SU-DHL-6 (cell line): ENCODE data around the gene FSHR.

ENCODE experiments used
- H2AFZ ChIP-seq: fragments of 200-600 bp; sonication (generic); 2 replicates; pipeline ENCODE4 v1.6.1; 2014; ENCODE audit warnings: low read depth, mild to moderate bottlenecking, moderate library complexity, mixed read lengths, antibody characterized with exemption, low read length; ENCODE audit not compliant: severe bottlenecking
- H3F3A ChIP-seq: fragments of 200-600 bp; shearing (Covaris generic); 2 replicates; pipeline ENCODE4 v1.6.0; 2016; ENCODE audit warnings: antibody characterized with exemption, mild to moderate bottlenecking; ENCODE audit not compliant: insufficient read depth
- H3K27ac ChIP-seq: fragments of 200-600 bp; sonication (generic); 2 replicates; pipeline ENCODE4 v1.5.1; 2016; ENCODE audit warnings: low read depth, mild to moderate bottlenecking, low read length, moderate library complexity, mixed read lengths
- H3K27me3 ChIP-seq: fragments of 200-600 bp; sonication (generic), shearing (Covaris generic); 2 replicates; pipeline ENCODE4 v1.6.0; 2014; ENCODE audit warnings: mild to moderate bottlenecking, low read length
- H3K36me3 ChIP-seq: fragments of 200-600 bp; sonication (generic); 2 replicates; pipeline ENCODE4 v1.6.1; 2014; ENCODE audit warnings: mild to moderate bottlenecking, low read length, mixed read lengths
- H3K4me2 ChIP-seq: fragments of 300-600, 200-600 bp; shearing (Covaris generic), sonication (generic); 2 replicates; pipeline ENCODE4 v1.6.0; 2014; ENCODE audit warnings: low read length, low read depth, mild to moderate bottlenecking; ENCODE audit not compliant: poor library complexity, severe bottlenecking
- H3K4me3 ChIP-seq: fragments of 200-600 bp; sonication (generic); 2 replicates; pipeline ENCODE4 v1.5.1; 2014; ENCODE audit warnings: antibody characterized with exemption, low read length, mild to moderate bottlenecking, mixed read lengths; ENCODE audit not compliant: insufficient read depth, poor library complexity, severe bottlenecking
- H3K79me2 ChIP-seq: fragments of 200-600 bp; sonication (generic); 2 replicates; pipeline ENCODE4 v1.6.1; 2014; ENCODE audit warnings: mild to moderate bottlenecking, low read length, moderate library complexity; ENCODE audit not compliant: insufficient read depth
- H3K9ac ChIP-seq: fragments of 200-600 bp; sonication (generic); 2 replicates; pipeline ENCODE4 v1.7.0; 2014; ENCODE audit warnings: mild to moderate bottlenecking, low read length
- H3K9me2 ChIP-seq: fragments of 200-600 bp; sonication (generic); replicated peaks from 2 replicates; pipeline ENCODE4 v1.6.1; 2014; ENCODE audit warnings: low read length; ENCODE audit not compliant: insufficient read depth
- H3K9me3 ChIP-seq: fragments of 200-600 bp; sonication (generic); 2 replicates; pipeline ENCODE4 v1.6.1; 2014; ENCODE audit warnings: low read length, mixed read lengths; ENCODE audit not compliant: insufficient read depth
- H4K20me1 ChIP-seq: fragments of 200-600 bp; sonication (generic); 2 replicates; pipeline ENCODE4 v1.6.1; 2014; ENCODE audit warnings: low read depth, mild to moderate bottlenecking, antibody characterized with exemption, low read length, moderate library complexity, mixed read lengths
- CTCF ChIP-seq: fragments of 200-600 bp; sonication (generic); IDR thresholded peaks from one replicate; pipeline ENCODE4 v1.5.1; 2017; ENCODE audit warnings: antibody characterized with exemption, mild to moderate bottlenecking, low read length, moderate library complexity; ENCODE audit not compliant: insufficient read depth, poor library complexity, severe bottlenecking
- EZH2phosphoT487 ChIP-seq: fragments of 200-600 bp; sonication (generic), shearing (Covaris generic); conservative IDR thresholded peaks from 2 replicates; pipeline ENCODE4 v1.6.1; 2018; ENCODE audit warnings: mild to moderate bottlenecking, antibody characterized with exemption, low read length, moderate library complexity, mixed read lengths

FSHR gene

GRCh38 chr2:49192036-49192435 is 37.7 kb upstream of the FSHR start:
- H3K9me2 ChIP-seq, result no peaks in the 10 kb centered on the region
- TF ChIP-seq CTCF (no peak), EZH2phosphoT487 (no peak)
- no peaks in the 10 kb centered on the region for H3K9me3 ChIP-seq
- no peaks in the 10 kb centered on the region for H3K79me2 ChIP-seq
- H3K9ac ChIP-seq, result no peak overlapping the region
- H3K4me2 ChIP-seq, result no peak overlapping the region
- no peaks in the 10 kb centered on the region for H3F3A ChIP-seq
- H3K27me3 ChIP-seq, result no peaks in the 10 kb centered on the region
- H3K4me3 ChIP-seq, result no peak overlapping the region
- no peak overlapping the region for H2AFZ ChIP-seq
- no peak overlapping the region for H3K27ac ChIP-seq
- H4K20me1 ChIP-seq, result no peaks in the 10 kb centered on the region
- H3K36me3 ChIP-seq, result no peaks in the 10 kb centered on the region

- H3K36me3 ChIP-seq, result no peaks in the 10 kb centered on the region
- H4K20me1 ChIP-seq, result no peaks in the 10 kb centered on the region
- no peak overlapping the region for H3K27ac ChIP-seq
- no peak overlapping the region for H3K4me2 ChIP-seq
- no peak overlapping the region for H3K4me3 ChIP-seq
- H3F3A ChIP-seq, result no peaks in the 10 kb centered on the region
- no peak overlapping the region for H3K9ac ChIP-seq
- no peak overlapping the region for H2AFZ ChIP-seq
- H3K79me2 ChIP-seq, result no peaks in the 10 kb centered on the region
- H3K9me3 ChIP-seq, result no peaks in the 10 kb centered on the region
- TF ChIP-seq EZH2phosphoT487 (no peak), CTCF (no peak)
- H3K27me3 ChIP-seq, result no peaks in the 10 kb centered on the region
- H3K9me2 ChIP-seq, result no peaks in the 10 kb centered on the region
Measured at GRCh38 chr2:49189512-49190225, 35.4 kb upstream of the FSHR start.

- Histone ChIP-seq H3F3A (no peaks in the 10 kb centered on the region), H4K20me1 (no peaks in the 10 kb centered on the region)
Measured at GRCh38 chr2:49186050-49186648, 31.8 kb upstream of the FSHR start.

More at GRCh38 chr2:49186050-49186648, 31.8 kb upstream of the FSHR start:
- no peak for TF ChIP-seq CTCF
- TF ChIP-seq EZH2phosphoT487, result no peak
- H3K27me3 ChIP-seq, result no peaks in the 10 kb centered on the region
- H3K9ac ChIP-seq, result no peak overlapping the region
- no peaks in the 10 kb centered on the region for H3K36me3 ChIP-seq
- no peak overlapping the region for H3K4me3 ChIP-seq
- no peak overlapping the region for H2AFZ ChIP-seq
- no peaks in the 10 kb centered on the region for H3K79me2 ChIP-seq
- no peak overlapping the region for H3K4me2 ChIP-seq
- H3K9me3 ChIP-seq, result no peaks in the 10 kb centered on the region
- H3K9me2 ChIP-seq, result no peaks in the 10 kb centered on the region
- H3K27ac ChIP-seq, result no peak overlapping the region
